Stimulated activated CD4-positive, alpha-beta T cell treated with anti-CD3 and anti-CD28 coated beads, TNF-alpha, amount 100 ng/mL, for 48 hours (primary cell): ENCODE measurements around the gene KRT17.
"Not testable (repeated sequence)": the region's sequence is repeated elsewhere in the genome, so short reads cannot be mapped to it uniquely, and the experiment has no call there.

ENCODE experiments used
- DNase-seq, 3 donors: peaks; one replicate each; pipeline ENCODE4 v3.0.0-alpha.2; 2020; ENCODE audit warnings: low read depth in 3 of 3

Gene KRT17

DNA sequence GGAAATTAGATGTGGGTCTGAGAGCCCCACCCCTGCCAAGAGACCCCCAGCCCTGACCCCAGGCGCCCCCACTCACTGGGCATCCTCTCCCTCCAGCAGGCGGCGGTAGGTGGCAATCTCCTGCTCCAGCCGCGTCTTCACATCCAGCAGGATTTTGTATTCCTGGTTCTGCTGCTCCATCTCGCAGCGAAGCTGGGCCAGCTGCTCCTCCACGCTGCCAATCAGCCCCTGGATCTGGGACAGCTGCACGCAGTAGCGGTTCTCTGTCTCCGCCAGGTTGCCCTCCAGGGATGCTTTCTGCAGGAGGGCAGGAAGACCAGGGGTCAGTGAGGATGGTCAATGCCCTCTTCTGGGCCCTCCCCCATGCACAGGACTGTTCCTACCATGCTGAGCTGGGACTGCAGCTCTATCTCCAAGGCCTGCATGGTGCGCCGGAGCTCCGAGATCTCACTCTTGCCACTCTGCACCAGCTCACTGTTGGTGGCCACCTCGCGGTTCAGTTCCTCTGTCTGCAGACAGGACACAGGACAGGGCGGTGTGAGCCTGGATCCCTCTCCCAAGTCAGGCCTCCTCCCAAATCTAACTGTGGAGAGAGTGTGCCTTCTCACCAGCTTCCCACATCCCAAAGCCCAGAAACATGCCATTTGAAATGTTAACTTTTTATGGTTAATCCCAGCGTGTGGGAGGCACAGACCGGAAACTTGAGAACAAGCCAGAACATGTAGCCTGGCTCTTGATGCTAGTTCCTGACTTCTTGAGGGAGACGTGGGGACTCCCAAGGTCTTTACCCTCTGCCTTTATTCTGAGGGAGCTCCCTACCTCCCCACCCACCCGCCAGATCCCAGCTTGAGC is 3.6 kb downstream of the KRT17 start:
- DNase-seq, result no peak

DNA sequence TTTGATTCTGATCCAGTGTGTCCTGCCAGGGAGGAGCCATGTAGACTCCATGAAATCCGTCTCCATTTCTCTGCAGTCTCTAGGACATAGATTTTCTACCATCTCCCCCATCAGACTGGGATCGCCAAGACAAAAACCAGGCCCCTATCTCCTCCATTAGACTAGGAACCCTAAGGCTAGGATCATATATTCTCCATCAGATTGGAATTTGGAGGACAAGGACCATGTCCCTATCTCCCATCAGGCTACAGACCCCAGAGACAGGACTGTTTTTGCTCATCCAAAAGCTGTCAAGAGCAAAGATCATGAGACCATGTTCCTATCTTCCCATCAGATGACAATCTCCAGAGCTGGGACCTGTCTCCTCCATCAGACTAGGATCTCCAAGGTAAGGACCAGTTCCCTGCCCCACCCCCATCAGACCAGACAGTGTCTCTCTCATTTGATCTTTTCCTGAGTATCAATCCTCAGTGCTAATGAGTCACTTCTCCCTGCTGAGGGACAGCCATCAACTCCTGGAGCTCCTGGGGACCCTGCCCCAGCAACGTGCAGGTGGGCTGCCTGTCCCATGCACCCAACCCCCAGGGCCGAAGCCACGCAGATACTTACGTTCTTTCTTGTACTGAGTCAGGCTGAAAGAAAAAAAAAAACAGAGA is 4.3 kb downstream of the KRT17 start:
- DNase-seq, result not testable (repeated sequence)

DNA sequence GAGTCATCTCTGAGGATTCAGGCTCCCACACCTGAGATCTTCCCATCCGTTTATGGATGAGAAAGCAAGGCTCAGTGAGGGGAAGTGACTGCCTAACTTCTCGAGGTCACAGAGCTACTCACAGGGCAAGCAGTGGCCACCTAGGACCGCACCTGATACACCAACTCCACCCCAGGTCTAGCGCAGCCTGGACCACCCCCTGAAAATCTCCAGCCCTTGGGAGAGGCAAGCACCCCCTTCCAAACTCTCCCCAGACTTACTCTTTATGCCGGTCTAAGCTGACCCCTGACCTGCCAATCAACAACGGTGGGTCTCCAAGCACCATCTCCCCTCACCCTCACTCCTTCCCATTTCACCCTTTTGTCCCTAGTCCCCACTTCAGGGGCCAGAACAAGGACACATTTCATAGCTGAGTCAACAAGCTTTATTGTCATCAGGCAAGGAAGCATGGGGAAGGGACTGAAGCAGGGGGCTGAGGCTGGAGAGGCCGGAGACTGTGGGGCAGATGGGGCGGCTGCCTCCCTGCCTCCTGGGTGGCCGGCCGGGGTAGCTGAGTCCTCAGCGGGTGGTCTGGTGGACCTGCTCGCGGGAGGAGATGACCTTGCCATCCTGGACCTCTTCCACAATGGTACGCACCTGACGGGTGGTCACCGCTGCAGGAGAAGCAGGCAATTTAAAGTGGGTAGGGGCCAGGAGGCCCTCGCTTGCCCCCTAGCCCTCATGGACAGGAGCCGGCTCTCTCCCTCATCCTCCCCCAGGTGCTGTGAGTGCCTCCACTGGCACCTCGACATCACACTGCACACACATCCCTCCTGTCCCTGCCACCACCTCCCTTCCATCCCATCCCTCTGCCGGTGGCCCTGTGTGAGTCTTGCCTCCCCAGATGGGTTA is 5.1 kb downstream of the KRT17 start:
- no peak for DNase-seq

DNA sequence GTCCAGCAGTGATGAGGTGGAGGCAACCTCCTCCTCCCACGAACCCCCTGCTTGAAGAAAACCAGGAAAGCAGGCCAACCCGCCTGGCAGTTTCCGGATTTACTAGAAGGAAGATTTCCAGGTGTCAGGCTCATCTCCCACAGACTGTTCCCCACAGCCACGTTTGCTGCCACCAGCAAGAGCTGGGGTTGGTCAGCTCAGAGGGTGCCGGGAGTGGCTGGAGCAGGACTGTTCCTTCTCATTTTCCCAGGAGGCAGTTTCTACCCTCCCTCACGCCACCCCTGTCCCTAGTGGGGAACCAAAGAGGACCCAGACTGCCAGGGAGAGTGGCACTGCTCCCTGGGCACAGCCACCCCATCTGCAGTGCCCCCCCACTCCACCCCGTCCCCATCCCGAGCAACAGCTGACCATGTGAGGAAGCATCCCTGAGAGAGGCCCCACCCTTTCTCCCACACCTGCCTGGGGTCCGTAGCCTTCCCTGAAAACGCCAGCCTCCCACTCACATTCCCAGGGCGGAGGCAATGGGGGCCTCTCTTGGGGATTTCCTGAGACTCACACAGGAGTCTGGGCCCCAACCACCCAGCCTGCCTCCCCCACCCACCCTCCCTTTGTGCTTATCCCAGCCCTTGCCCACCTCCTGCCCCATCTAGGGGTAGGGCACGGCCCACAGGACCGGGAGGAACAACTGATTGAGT is 5.9 kb downstream of the KRT17 start:
- no peak for DNase-seq

DNA sequence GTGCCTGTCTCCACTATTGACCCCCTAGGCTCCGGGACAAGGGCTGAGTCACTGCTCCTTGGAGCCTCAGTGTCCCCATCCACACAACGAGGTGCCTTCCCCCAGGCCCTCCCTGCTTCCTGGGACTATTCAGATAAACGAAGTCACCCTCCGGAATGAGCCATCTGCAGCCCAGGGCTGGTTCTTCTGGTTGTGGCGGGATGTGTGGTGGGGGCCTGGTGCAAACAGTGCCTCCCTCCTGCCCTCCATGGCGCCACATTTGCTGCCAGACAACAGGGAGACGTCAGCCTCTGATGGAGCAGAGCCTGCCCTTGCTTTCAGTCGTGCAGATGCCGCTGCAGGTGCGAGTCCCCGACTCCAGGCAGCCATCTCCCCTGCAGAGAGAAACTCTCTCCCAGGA is 6.7 kb downstream of the KRT17 start:
- DNase-seq, result no peak

DNA sequence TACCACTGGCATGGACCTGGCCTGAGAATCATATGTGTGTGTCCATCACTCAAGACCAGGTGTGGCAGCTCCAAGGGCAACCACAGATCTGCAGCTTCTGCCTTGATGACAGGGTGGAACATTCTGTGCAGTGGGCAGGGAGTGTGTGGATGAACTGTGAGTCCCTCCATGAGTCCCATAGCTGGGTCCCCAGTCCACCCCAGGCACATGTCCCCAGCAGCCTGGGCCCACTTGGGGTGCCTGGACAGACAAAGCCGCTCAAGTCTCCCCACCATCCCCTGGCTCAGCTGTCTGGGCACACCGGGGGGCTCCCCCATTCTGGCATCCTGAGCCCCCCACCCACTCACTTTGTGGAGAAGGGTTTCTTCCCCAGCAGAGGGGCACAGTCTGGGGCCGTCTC is 7.2 kb downstream of the KRT17 start:
- no peak for DNase-seq

DNA sequence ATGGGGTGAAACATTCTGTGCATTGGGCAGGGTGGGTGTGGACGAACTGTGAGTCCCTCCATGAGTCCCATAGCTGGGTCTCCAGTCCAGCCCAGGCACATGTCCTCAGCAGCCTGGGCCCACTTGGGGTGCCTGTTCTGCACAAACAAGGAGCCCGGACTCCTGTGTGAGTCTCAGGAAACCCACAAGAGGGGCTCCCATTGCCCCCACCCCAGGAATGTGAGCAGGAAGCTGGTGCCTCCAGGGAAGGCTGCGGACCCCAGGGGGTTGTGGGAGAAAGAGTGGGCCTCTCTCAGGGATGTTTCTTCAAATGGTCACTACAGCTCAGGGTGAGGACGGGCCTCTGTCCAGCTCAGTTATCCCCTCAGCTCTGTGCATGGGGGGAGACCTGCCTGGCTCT is 7.9 kb downstream of the KRT17 start:
- not testable (repeated sequence) for DNase-seq

DNA sequence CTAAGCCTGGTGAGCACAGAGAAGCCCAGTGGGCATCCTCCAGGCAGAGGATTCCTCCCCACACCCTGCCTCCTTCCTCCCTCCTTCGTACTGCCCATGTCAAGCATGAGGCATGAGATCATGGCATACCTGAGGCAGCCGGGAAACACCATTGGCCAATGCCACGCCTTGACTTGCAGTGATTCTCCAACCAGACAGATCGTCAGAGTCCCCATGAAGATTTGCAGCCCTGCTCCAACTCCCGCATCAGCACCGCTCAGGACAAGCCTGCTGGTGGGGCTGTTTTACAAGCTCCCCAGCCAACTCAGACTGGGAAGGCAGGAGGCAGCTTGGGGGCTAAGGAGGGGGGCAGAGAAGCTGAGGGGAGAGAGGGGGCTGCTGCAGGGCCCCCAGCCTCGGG is 8.9 kb downstream of the KRT17 start:
- no peak for DNase-seq

DNA sequence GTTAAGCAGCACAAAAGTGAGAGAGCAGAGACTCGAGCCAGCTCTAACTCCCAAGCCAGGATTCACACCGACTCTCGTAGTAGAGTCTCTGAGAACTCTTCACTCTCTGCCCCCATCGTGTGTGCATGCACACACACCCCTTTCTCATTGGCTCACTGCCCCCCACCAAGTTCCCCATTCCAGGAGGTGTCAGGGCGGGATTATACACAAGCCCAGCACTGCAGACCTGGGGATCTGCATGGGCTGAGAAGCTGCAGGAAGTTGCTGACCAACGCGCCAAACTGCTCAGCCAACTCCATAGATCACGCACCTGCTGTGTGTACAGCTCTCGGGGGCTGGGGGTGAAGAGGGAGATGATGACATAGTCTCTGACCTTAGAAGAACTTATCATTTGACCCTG is 9.6 kb downstream of the KRT17 start:
- not testable (repeated sequence) for DNase-seq

DNA sequence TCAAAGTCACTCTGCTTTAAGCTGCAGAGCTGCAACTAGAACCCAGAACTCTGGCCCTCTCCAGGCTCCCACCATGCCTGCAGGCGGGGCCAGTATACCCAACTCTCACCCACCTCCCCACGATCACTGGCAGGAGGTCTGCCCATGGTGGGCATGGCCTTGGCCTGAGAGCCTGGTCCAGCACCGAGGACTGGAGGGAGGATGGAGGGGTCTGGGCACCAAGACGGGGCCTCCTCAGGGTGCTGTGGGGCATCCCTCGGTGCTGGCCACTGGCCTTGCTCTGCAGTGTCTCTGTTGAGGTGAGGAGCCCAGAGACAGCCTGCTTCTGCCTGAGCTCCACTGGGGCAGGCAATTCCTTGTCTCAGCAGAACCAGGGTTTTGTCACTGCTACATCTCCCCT is 10.3 kb downstream of the KRT17 start:
- DNase-seq, result no peak

DNA sequence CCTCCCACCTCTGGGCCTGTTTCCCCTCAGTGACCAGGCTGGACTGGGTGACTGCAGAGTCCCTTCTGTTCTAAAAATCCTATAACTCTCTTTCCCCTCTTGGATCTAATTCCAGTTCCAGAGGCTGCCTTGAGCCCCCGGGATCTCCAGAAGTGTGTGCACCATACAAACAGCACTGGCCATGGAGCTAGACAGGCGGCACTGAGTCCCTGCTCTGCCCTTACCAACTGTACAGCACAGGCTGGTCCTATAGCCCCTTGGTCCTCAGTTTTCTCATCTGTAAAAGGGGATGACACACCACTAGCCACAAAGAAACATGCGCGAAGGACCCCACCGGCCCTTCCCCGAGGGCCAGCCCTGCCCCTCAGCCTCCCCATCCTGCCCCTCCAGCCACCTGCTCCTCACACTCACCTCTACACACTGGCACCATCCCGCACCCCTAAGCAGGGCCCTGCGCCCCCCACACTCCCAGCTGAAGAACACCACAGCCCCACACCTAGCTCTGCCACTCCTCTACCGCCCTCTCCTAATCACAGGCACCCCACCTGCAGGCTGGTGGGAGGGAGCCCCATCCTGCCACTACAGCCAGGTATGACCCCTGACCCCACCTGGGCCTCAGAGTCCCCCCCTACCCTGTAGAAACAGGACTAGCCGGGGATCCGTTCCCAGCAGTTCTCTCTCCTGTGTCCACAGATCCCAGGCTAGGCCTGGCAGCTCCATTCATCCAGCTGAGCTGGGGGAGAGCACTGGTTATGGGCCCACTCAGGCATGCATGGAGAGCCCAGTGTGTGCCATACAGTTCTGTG is 10.9 kb downstream of the KRT17 start:
- DNase-seq, result no peak

DNA sequence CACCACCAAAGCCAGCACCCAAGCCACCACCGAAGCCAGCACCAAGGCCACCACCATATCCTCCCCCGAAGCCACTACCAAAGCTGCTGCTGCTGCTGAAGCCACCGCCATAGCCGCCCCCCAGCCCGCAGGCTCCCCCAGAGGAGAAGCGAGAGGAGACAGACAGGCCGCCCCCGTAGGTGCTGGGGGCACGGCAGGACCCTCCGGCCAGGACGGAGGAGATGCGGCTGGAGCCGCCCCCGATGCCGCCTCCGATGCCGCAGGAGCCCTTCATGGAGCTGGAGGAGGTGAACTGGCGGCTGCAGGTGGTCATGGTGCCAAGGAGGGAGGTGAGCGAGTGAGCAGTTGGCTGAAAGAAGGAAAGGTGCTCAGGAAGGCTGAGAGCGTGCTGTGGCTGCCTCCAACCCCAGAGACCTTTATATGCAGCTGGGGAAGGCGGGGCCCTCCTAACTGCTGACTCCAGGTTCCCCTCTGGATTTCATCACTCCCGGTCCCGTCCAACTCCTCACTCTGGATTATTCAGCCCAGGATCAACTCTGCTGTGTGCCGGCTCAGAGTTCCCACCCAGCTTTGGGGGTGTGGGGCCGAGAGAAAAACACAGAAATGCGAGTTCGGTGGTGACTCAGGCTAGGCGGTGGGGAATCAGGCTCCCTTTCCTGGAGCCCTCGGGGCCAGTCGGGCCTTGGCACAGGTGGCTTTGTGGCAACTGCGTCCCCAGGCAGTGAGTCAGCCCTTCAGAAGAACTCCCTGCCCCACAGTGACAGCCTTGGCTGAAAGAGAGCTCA is 11.8 kb downstream of the KRT17 start, which contains the start of gene KRT16:
KRT16 (minus strand) TSS at position 392 of the 785 bp plus-strand sequence; CDS start at position 313, 79 bp downstream.
- DNase-seq, result not testable (repeated sequence)

DNA sequence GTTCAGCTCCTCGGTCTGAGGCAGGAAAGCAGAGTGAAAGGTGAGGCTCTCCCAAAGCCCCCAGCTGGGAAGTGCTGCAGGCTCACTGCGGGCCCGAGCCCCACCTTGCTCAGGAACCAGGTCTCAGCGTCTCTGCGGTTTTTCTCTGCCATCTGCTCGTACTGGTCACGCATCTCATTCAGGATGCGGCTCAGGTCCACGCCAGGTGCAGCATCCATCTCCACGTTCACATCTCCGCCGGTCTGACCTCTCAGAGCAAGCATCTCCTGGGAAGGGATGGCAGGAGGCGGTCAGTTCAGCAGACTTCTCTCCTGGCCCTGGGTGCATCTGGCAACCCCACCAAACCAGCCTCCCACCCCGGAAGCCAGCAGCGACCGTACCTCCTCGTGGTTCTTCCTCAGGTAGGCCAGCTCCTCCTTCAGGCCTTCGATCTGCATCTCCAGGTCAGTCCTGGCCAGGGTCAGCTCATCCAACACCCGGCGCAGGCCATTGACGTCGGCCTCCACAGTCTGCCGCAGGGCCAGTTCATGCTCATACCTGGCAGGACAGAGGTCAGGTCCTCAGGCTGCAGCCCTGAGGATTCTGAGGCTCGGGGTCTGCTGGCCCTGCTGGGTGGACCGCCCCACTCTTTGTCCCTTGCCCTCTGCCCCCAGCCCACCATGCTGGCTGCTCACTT is 13.3 kb downstream of the KRT17 start:
- no peak for DNase-seq

DNA sequence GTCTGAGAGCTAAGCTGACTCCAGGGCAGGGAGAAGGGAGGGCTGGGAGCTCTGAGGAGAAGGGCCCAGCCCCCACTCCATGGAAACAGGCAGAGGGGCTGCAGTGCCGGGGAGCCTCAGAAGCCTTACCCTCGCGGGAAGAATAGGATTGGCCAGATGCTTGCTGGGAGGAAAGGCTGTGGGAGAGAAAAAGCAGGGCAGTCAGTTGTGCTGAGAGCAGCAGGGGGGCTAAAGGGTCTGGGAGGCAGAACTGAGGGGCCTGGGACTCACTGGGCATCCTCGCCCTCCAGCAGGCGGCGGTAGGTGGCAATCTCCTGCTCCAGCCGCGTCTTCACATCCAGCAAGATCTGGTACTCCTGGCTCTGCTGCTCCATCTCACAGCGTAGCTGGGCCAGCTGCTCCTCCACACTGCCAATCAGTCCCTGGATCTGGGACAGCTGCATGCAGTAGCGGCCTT is 14.3 kb downstream of the KRT17 start:
- not testable (repeated sequence) for DNase-seq

DNA sequence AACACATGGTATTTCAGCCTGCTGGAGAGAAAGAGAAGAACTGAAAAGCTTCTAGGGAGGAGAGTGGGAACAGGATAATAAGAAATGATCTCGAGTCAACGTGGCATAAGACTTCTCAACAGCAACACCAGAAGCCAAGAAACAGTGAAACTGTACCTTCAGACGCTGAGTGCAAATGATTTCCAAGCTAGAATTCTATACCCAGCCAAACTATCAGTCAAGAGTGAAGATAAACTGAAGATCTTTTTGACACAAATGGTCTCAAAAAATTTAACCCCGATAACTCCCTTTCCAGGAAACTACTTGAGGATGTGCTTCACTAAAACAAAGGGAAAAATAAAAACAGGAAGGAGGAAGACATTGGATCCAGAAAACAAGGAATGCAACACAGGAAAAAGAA is 17.4 kb downstream of the KRT17 start:
- DNase-seq, result not testable (repeated sequence)

DNA sequence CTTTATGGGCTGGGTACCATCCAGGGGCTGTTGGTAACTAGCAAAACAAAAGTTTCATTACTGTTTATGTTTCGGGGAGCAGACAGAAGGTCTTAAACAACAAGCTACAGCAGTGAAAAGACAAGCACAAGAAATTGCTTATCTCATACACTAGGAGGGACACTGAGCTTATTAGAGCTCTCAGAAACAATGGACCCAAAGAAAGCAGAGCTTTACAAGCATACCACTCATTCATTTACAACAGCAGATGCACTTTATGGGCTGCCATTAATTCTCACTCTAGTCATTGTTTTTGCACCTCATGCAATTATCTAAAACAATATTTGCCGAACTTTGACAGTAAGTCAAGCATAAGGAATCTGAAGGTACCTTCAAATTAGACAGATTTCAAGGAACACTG is 21.9 kb downstream of the KRT17 start:
- DNase-seq, result no peak

DNA sequence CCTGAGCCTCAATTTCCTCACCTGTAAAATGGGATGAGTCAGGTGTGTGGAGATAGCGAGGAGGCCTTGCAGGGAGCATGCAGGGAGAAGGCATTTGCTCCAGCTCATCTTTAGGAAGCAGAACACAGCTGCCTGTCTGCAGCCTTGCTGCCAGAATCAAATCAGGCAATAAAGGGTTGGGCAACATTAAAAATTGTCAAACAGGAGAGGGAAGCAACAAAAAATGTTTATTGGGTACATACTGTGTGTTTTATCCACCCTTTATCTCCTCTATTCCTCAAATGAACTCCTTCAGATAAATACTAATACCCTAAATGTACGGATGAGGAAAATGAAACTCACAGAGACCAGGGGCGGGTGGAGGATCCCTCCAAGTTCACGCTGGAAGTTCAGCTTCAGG is 24.1 kb downstream of the KRT17 start:
- DNase-seq, result no peak

DNA sequence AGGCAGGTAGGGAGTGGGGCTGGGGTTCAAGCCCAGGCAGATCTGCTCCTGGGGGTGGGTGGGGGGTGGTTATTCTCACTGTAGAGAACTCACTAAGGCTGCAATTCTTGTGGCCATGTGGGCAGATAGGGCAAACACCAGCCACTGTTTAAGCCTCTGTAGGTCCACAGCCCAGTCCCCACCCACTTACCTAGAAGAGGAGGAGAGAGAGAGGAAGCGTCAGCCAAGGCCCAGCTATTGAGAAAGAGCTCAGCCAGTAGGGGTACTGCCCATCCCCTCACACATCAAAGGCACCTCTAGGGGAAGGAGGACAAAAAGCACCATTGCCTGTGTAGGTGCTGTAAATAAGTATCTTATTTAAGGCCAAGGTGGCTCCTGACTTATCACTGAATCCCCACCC is 24.7 kb downstream of the KRT17 start:
- no peak for DNase-seq

DNA sequence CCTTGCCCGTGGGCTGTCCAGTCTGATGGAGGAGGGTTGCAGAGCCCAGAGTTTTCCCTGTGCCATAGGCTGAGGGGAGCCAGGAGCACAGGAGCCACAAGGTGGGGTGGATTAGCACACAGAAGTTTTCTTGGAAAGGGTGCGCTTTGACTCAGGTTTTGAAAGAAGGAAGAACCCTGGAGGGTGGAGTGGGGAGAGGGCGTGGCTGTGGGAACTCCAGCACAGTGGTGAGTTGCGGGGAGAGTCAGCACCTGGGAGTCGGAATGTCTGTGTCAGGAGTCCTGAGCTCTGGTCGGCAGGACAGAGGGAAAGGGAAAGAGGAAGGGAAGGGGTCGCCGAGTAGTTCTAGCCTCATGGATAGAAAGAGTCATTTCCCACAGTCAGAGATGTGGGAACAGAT is 28.8 kb downstream of the KRT17 start:
- DNase-seq, result no peak
